Astrocyte (in vitro differentiated cells and primary cell): ENCODE results near the gene SCGB1D1. TPM values are rescaled to one million over a fixed set of nuclear protein-coding genes. Genes with fewer than 3 reads are reported as not detected.

Experiments
- DNase-seq: peaks from one replicate; pipeline ENCODE4 v3.0.0-alpha.2; 2010; ENCODE audit warnings: low read depth
- FAIRE-seq: peaks from 2 replicates; lab custom pipeline; 2011; peaks lifted over from hg19 to GRCh38; lab: Jason Lieb, UNC
- H2AFZ ChIP-seq: 2 replicates; pipeline ENCODE4 v1.6.0; 2012; ENCODE audit warnings: low read depth, low read length, inconsistent platforms
- H3K27ac ChIP-seq: 2 replicates; pipeline ENCODE4 v1.5.1; 2011; ENCODE audit warnings: low read depth, low read length, inconsistent platforms
- H3K27me3 ChIP-seq: 2 replicates; pipeline ENCODE4 v1.6.0; 2011; ENCODE audit warnings: low read length, inconsistent platforms; ENCODE audit not compliant: insufficient read depth
- H3K36me3 ChIP-seq: 2 replicates; pipeline ENCODE4 v1.5.1; 2011; ENCODE audit warnings: low read length, inconsistent platforms; ENCODE audit not compliant: insufficient read depth
- H3K4me1 ChIP-seq: 2 replicates; pipeline ENCODE4 v1.5.1; 2011; ENCODE audit warnings: low read length, inconsistent platforms; ENCODE audit not compliant: insufficient read depth
- H3K4me2 ChIP-seq: 2 replicates; pipeline ENCODE4 v1.6.0; 2012; ENCODE audit warnings: low read length, inconsistent platforms
- H3K4me3 ChIP-seq: 2 replicates; pipeline ENCODE4 v1.5.1; 2011; ENCODE audit warnings: low read depth, mild to moderate bottlenecking, low read length, inconsistent platforms; ENCODE audit not compliant: insufficient read depth
- H3K79me2 ChIP-seq: 2 replicates; pipeline ENCODE4 v1.6.0; 2012; ENCODE audit warnings: mild to moderate bottlenecking, low read length, inconsistent platforms; ENCODE audit not compliant: insufficient read depth
- H3K9ac ChIP-seq: 2 replicates; pipeline ENCODE4 v1.6.0; 2012; ENCODE audit warnings: mild to moderate bottlenecking, low read length, inconsistent platforms
- H3K9me3 ChIP-seq: 2 replicates; pipeline ENCODE4 v1.5.1; 2012; ENCODE audit warnings: low read depth, mild to moderate bottlenecking, low read length, inconsistent platforms; ENCODE audit not compliant: insufficient read depth
- H4K20me1 ChIP-seq: 2 replicates; pipeline ENCODE4 v1.6.0; 2012; ENCODE audit warnings: low read length, inconsistent platforms; ENCODE audit not compliant: insufficient read depth
- H3K27ac Mint-ChIP-seq: one replicate; pipeline ENCODE4 v1.8.0; 2021; ENCODE audit warnings: mild to moderate bottlenecking, mixed read lengths; ENCODE audit not compliant: unreplicated experiment
- H3K27me3 Mint-ChIP-seq: one replicate; pipeline ENCODE4 v1.8.0; 2021; ENCODE audit warnings: low read depth, mixed read lengths; ENCODE audit not compliant: unreplicated experiment
- H3K36me3 Mint-ChIP-seq: one replicate; pipeline ENCODE4 v1.8.0; 2021; ENCODE audit warnings: low read depth, mixed read lengths; ENCODE audit not compliant: unreplicated experiment
- H3K4me1 Mint-ChIP-seq: one replicate; pipeline ENCODE4 v1.8.0; 2021; ENCODE audit warnings: low read depth, mixed read lengths; ENCODE audit not compliant: unreplicated experiment
- H3K4me3 Mint-ChIP-seq: one replicate; pipeline ENCODE4 v1.8.0; 2021; ENCODE audit warnings: mild to moderate bottlenecking, moderate library complexity, mixed read lengths; ENCODE audit not compliant: unreplicated experiment
- H3K9me3 Mint-ChIP-seq: one replicate; pipeline ENCODE4 v1.8.0; 2021; ENCODE audit warnings: mild to moderate bottlenecking, mixed read lengths; ENCODE audit not compliant: unreplicated experiment
- EZH2 ChIP-seq: IDR thresholded peaks from 2 replicates; pipeline ENCODE4 v1.6.1; 2012; ENCODE audit warnings: mild to moderate bottlenecking, low read length, inconsistent platforms; ENCODE audit not compliant: insufficient read depth
- total RNA-seq: library from RNA; stranded (reverse); gene quantifications from 2 replicates; pipeline ENCODE4 v1.2.1, GENCODE V29; 2021
- TF ChIP-seq, protein P1 (sequence below): IDR thresholded peaks from 2 replicates; pipeline ENCODE4 v1.5.1; 2011; ENCODE audit warnings: low read depth, mild to moderate bottlenecking, inconsistent platforms, low read length, moderate library complexity; ENCODE audit not compliant: insufficient read depth

Gene SCGB1D1
- total RNA-seq, 1 donor from 2014 or later: not detected

DNA sequence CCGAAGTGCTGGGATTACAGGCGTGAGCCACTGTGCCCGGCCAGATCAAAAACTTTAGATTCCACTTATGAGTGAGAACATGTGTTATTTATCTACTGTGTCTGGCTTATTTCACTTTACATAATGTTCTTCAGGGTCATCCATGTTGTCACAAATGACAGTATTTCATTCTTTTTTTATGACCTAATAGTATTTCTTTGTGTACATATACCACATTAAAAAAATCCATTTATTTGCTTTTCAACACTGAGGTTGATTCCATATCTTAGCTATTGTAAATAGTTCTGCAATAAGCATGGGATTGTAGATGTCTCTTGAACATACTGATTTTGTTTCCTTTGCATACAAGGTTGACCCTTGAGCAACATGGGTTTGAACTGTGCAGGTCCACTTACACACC lies 13.2 kb upstream of the SCGB1D1 start:
- FAIRE-seq: no peak
- Mint-ChIP-seq H3K9me3 (no peaks in the 10 kb centered on the region), H3K4me3 (no peak overlapping the region), H3K27ac (no peak overlapping the region), H3K36me3 (no peaks in the 10 kb centered on the region), H3K4me1 (no peaks in the 10 kb centered on the region), H3K27me3 (peaks cover 16% of the 10 kb centered on the region)
- no peak for DNase-seq
- Histone ChIP-seq H3K4me1 (no peaks in the 10 kb centered on the region), H3K9ac (no peak overlapping the region), H3K27ac (no peak overlapping the region), H3K36me3 (no peaks in the 10 kb centered on the region), H3K9me3 (no peaks in the 10 kb centered on the region), H3K27me3 (peaks cover 8% of the 10 kb centered on the region), H3K79me2 (no peaks in the 10 kb centered on the region), H4K20me1 (no peaks in the 10 kb centered on the region), H2AFZ (no peak overlapping the region), H3K4me2 (no peak overlapping the region), H3K4me3 (no peak overlapping the region)
- TF ChIP-seq, protein P1, sequence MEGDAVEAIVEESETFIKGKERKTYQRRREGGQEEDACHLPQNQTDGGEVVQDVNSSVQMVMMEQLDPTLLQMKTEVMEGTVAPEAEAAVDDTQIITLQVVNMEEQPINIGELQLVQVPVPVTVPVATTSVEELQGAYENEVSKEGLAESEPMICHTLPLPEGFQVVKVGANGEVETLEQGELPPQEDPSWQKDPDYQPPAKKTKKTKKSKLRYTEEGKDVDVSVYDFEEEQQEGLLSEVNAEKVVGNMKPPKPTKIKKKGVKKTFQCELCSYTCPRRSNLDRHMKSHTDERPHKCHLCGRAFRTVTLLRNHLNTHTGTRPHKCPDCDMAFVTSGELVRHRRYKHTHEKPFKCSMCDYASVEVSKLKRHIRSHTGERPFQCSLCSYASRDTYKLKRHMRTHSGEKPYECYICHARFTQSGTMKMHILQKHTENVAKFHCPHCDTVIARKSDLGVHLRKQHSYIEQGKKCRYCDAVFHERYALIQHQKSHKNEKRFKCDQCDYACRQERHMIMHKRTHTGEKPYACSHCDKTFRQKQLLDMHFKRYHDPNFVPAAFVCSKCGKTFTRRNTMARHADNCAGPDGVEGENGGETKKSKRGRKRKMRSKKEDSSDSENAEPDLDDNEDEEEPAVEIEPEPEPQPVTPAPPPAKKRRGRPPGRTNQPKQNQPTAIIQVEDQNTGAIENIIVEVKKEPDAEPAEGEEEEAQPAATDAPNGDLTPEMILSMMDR: no peak
- no peak for TF ChIP-seq EZH2

DNA sequence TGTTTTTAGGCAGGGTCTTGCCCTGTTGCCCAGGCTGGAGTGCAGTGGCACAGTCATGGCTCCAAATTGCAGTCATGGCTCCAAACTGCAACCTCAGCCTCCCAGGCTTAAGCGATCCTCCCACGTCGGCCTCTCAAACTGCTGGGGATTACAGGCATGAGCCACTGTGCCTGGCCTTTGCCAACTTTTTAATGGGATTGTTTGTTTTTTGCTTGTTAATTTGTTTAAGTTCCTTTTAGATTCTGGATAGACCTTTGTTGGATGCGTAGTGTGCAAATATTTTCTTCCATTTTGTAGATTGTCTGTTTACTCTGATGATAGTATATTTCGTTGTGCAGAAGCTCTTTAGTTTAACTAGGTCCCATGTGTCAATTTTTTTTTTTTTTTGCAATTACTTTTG lies 10.0 kb upstream of the SCGB1D1 start:
- Histone ChIP-seq H2AFZ (no peak overlapping the region), H3K36me3 (no peaks in the 10 kb centered on the region), H4K20me1 (no peaks in the 10 kb centered on the region), H3K27ac (no peak overlapping the region), H3K4me1 (no peaks in the 10 kb centered on the region), H3K79me2 (no peaks in the 10 kb centered on the region), H3K9me3 (no peaks in the 10 kb centered on the region), H3K9ac (no peak overlapping the region), H3K4me3 (no peak overlapping the region), H3K4me2 (no peak overlapping the region), H3K27me3 (peaks cover 6% of the 10 kb centered on the region)
- peaks cover 10% of the 10 kb centered on the region for H3K27me3 Mint-ChIP-seq
- DNase-seq (no peak), FAIRE-seq (no peak)
- H3K9me3 Mint-ChIP-seq: no peaks in the 10 kb centered on the region
- H3K36me3 Mint-ChIP-seq: peaks cover under 1% of the 10 kb centered on the region
- TF ChIP-seq, protein P1: no peak
- TF ChIP-seq EZH2: no peak
- H3K27ac Mint-ChIP-seq: no peak overlapping the region
- no peak overlapping the region for H3K4me3 Mint-ChIP-seq
- no peaks in the 10 kb centered on the region for H3K4me1 Mint-ChIP-seq

DNA sequence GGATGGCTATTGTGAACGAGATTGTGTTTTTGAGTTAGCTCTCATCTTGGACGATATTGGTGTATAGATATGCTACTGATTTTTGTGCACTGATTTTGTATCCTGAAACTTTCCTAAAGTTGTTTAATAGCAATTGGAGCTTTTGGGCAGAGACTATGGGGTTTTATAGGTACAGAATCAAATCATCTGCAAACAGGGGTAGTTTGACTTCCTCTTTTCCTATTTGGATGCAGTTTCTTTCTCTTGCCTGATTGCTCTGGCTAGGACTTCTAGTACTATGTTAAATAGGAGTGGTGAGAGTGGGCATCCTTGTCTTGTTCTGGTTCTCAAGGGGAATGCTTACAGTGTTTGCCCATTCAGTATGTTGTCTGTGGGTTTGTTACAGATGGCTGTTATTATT lies 8.9 kb upstream of the SCGB1D1 start:
- H3K9me3 ChIP-seq: no peaks in the 10 kb centered on the region
- H3K79me2 ChIP-seq: no peaks in the 10 kb centered on the region
- no peaks in the 10 kb centered on the region for H3K9me3 Mint-ChIP-seq
- H3K4me3 ChIP-seq: no peak overlapping the region
- no peak for FAIRE-seq
- H3K27me3 Mint-ChIP-seq: peaks cover 10% of the 10 kb centered on the region
- H2AFZ ChIP-seq: no peak overlapping the region
- H3K27ac ChIP-seq: no peak overlapping the region
- H3K36me3 ChIP-seq: no peaks in the 10 kb centered on the region
- H3K4me1 Mint-ChIP-seq: no peaks in the 10 kb centered on the region
- no peak overlapping the region for H3K9ac ChIP-seq
- no peak overlapping the region for H3K4me3 Mint-ChIP-seq
- H3K27ac Mint-ChIP-seq: no peak overlapping the region
- no peak overlapping the region for H3K4me2 ChIP-seq
- peaks cover 2% of the 10 kb centered on the region for H3K36me3 Mint-ChIP-seq
- peaks cover 6% of the 10 kb centered on the region for H3K27me3 ChIP-seq
- no peak for DNase-seq
- TF ChIP-seq, protein P1: no peak
- no peak for TF ChIP-seq EZH2
- H3K4me1 ChIP-seq: no peaks in the 10 kb centered on the region
- H4K20me1 ChIP-seq: no peaks in the 10 kb centered on the region
